ENCODE measurements around the gene RAB31.

RAB31 gene

GRCh38 chr18:9708057-9708433, at the start of gene RAB31:
Gene RAB31, plus strand, starts transcription at chr18:9708301. Its CDS starts 105 bp downstream, at chr18:9708406.
- TF ChIP-seq CTCF (IDR thresholded peaks at IDR 0.05; ENCODE audit: low read depth, low read length): no peak
- H3K4me3 ChIP-seq (ENCODE audit: low read depth, low read length): peak within 1 kb of the TSS; percentile 86

- no peak for TF ChIP-seq CTCF (IDR thresholded peaks at IDR 0.05; ENCODE audit: low read depth, low read length)
- no peak overlapping the region for H3K4me3 ChIP-seq (ENCODE audit: low read depth, low read length)
Measured at GRCh38 chr18:9659499-9660375, 48.4 kb upstream of the RAB31 start.

- peak; percentile 30 for TF ChIP-seq CTCF (IDR thresholded peaks at IDR 0.05; ENCODE audit: low read depth, low read length)
- H3K4me3 ChIP-seq (ENCODE audit: low read depth, low read length): no peak overlapping the region
Measured at GRCh38 chr18:9661564-9661963, 46.5 kb upstream of the RAB31 start.

- H3K4me3 ChIP-seq (ENCODE audit: low read depth, low read length): no peak overlapping the region
- TF ChIP-seq CTCF (IDR thresholded peaks at IDR 0.05; ENCODE audit: low read depth, low read length): no peak
Measured at GRCh38 chr18:9663377-9663776, 44.7 kb upstream of the RAB31 start.

- no peak for TF ChIP-seq CTCF (IDR thresholded peaks at IDR 0.05; ENCODE audit: low read depth, low read length)
- H3K4me3 ChIP-seq (ENCODE audit: low read depth, low read length): no peak overlapping the region
Measured at GRCh38 chr18:9665314-9665713, 42.8 kb upstream of the RAB31 start.

GRCh38 chr18:9666548-9666947, 41.6 kb upstream of the RAB31 start:
- H3K4me3 ChIP-seq (ENCODE audit: low read depth, low read length): no peak overlapping the region
- no peak for TF ChIP-seq CTCF (IDR thresholded peaks at IDR 0.05; ENCODE audit: low read depth, low read length)

GRCh38 chr18:9669016-9669415, 39.1 kb upstream of the RAB31 start:
- TF ChIP-seq CTCF (IDR thresholded peaks at IDR 0.05; ENCODE audit: low read depth, low read length): no peak
- H3K4me3 ChIP-seq (ENCODE audit: low read depth, low read length): no peak overlapping the region

All from WI38 (cell line).